HG02763 (cell line): ENCODE measurements around the gene MAL.

Source experiments
- ATAC-seq: cut with Tn5 transposase; IDR thresholded peaks from one replicate; pipeline ENCODE4 v1.9.1; 2021; ENCODE audit warnings: mild to moderate bottlenecking, moderate library complexity; ENCODE audit not compliant: unreplicated experiment

Gene MAL

GRCh38 chr2:95047629-95048510 is 22.4 kb downstream of the MAL start:
- no peak for ATAC-seq

GRCh38 chr2:95048825-95049682 is 23.5 kb downstream of the MAL start:
- no peak for ATAC-seq

- no peak for ATAC-seq
These were observed 24.1 kb downstream of the MAL start for GRCh38 chr2:95049683-95049955.

GRCh38 chr2:95049961-95050360 is 24.5 kb downstream of the MAL start:
- ATAC-seq: no peak

GRCh38 chr2:95050385-95051300 is 25.1 kb downstream of the MAL start:
- no peak for ATAC-seq

- ATAC-seq: no peak
These were observed 26.1 kb downstream of the MAL start for GRCh38 chr2:95051626-95052025.

- ATAC-seq: no peak
These were observed 26.8 kb downstream of the MAL start for GRCh38 chr2:95052307-95052706.

- no peak for ATAC-seq
These were observed 27.4 kb downstream of the MAL start for GRCh38 chr2:95052804-95053479.

GRCh38 chr2:95053543-95053942 is 28.0 kb downstream of the MAL start:
- no peak for ATAC-seq

GRCh38 chr2:95054016-95054415 is 28.5 kb downstream of the MAL start:
- no peak for ATAC-seq

GRCh38 chr2:95055262-95055661 is 29.8 kb downstream of the MAL start:
- no peak for ATAC-seq

- ATAC-seq: no peak
These were observed 30.5 kb downstream of the MAL start for GRCh38 chr2:95056044-95056443.

GRCh38 chr2:95056461-95057459 is 31.3 kb downstream of the MAL start:
- no peak for ATAC-seq

- no peak for ATAC-seq
These were observed 32.2 kb downstream of the MAL start for GRCh38 chr2:95057535-95058370.

- no peak for ATAC-seq
These were observed 33.0 kb downstream of the MAL start for GRCh38 chr2:95058466-95058988.

- ATAC-seq: no peak
These were observed 33.6 kb downstream of the MAL start for GRCh38 chr2:95058989-95059641.

- no peak for ATAC-seq
These were observed 34.3 kb downstream of the MAL start for GRCh38 chr2:95059656-95060370.
